Uterus (tissue), 4 donors: ENCODE measurements around the gene YPEL5. TPM values are rescaled to one million over a fixed set of nuclear protein-coding genes. Genes with fewer than 3 reads are reported as not detected.

Experiments used
- DNase-seq, 2 donors: peaks; one replicate each; pipeline ENCODE4 v3.0.0-alpha.2; 2019 to 2020
- H3K27ac ChIP-seq, 2 donors: fragments of 200-600 bp; sonication (generic); 1 replicate in 1 of 2; 2 replicates in 1 of 2; pipeline ENCODE4 v1.5.1; 2016 to 2018
- H3K27me3 ChIP-seq, 2 donors: fragments of 200-600 bp; sonication (generic); one replicate each; pipeline ENCODE4 v1.5.1; 2018 to 2019; ENCODE audit warnings: control low read depth in 1 of 2
- H3K36me3 ChIP-seq, 2 donors: fragments of 200-600 bp; sonication (generic); one replicate each; pipeline ENCODE4 v1.5.1; 2019; ENCODE audit warnings: control low read depth in 1 of 2
- H3K4me1 ChIP-seq, 2 donors: fragments of 200-600 bp; sonication (generic); one replicate each; pipeline ENCODE4 v1.5.1; 2018 to 2019; ENCODE audit warnings: control low read depth in 1 of 2
- H3K4me3 ChIP-seq, 2 donors: fragments of 200-600 bp; sonication (generic); 1 replicate in 1 of 2; 2 replicates in 1 of 2; pipeline ENCODE4 v1.5.1; 2018 to 2019; ENCODE audit warnings: mild to moderate bottlenecking in 1 of 2
- H3K9me3 ChIP-seq, 2 donors: fragments of 200-600 bp; sonication (generic); one replicate each; pipeline ENCODE4 v1.5.1; 2019; ENCODE audit warnings: control low read depth in 1 of 2
- POLR2A ChIP-seq, 2 donors: fragments of 450-650 bp; IDR thresholded peaks; one replicate each; pipeline ENCODE4 v1.6.1; 2016; ENCODE audit warnings: antibody characterized with exemption in 2 of 2, mild to moderate bottlenecking in 1 of 2, moderate library complexity in 1 of 2
- intact Hi-C: fragments of 100-400 bp; cut with DNase I; formaldehyde crosslinking; loops from one replicate; pipeline ENCODE4 v1.15.1; 2023; ENCODE audit warnings: low total_unique reads
- total RNA-seq, 4 donors: library from RNA; depleted of rRNA in 3 of 4; stranded (reverse); fragments of >200 nt in 3 of 4; gene quantifications; one replicate each; pipeline versions ENCODE4 v1.1.0 to v1.2.4, GENCODE V29; 2014 to 2023
- TF ChIP-seq, protein P1 (sequence below), 4 experiments: fragments of 200-600 bp in 2 of 4; fragments of 450-650 bp in 2 of 4; sonication (generic) in 2 of 4; IDR thresholded peaks; one replicate each; pipeline ENCODE4 v1.5.1; 2016 to 2019; ENCODE audit warnings: antibody characterized with exemption in 4 of 4, mild to moderate bottlenecking in 2 of 4, moderate library complexity in 1 of 4
- donor health status: DM: yes; HTN: yes; CAD: no.

YPEL5 gene
- total RNA-seq, 4 donors from 2014 or later = 79.1 to 131 (median 104) TPM

DNA sequence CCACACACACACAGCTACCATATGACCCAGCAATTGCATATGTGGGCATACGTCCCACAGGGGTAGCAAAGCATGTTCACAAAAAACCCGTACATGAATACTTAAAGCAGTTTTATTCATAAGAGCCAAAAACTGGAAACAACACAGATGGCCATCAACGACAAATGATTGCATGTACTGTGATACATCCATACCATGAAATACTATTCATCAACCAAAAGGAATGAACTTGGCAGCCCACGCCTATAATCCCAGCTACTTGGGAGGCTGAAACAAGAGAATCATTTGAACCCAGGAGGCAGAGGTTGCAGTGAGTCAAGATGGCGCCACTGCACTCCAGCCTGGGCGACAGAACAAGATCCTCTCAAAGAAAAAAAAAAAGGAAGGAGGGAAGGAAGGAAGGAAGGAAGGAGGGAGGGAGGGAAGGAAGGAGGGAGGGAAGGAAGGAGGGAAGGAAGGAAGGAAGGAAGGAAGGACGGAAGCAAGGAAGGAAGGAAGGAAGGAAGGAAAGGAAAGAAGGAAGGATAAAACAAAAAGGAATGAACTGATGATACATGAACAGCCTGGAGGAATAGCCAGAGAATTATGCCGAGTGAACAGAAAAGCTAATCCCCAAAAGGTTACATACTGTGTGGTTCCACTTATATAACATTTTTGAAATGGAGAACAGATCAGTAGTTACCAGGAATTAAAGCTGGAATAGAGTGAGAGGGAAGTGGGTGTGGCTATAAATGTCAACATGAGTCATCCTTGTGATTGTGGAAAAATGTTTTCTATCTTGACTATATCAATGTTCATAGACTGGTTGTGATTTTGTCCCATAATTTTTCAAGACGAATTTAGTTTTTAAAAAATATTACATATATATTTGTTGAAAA lies 19.6 kb upstream of the YPEL5 start:
- DNase-seq = no peak
- Histone ChIP-seq H3K9me3 (no peaks in the 10 kb centered on the region), H3K27ac (no peak overlapping the region), H3K27me3 (no peaks in the 10 kb centered on the region), H3K4me3 (no peak overlapping the region), H3K4me1 (no peaks in the 10 kb centered on the region), H3K36me3 (no peaks in the 10 kb centered on the region)
- intact Hi-C loops = no loop called here
- no peak for TF ChIP-seq POLR2A (IDR thresholded peaks at IDR 0.05)
- TF ChIP-seq, protein P1, sequence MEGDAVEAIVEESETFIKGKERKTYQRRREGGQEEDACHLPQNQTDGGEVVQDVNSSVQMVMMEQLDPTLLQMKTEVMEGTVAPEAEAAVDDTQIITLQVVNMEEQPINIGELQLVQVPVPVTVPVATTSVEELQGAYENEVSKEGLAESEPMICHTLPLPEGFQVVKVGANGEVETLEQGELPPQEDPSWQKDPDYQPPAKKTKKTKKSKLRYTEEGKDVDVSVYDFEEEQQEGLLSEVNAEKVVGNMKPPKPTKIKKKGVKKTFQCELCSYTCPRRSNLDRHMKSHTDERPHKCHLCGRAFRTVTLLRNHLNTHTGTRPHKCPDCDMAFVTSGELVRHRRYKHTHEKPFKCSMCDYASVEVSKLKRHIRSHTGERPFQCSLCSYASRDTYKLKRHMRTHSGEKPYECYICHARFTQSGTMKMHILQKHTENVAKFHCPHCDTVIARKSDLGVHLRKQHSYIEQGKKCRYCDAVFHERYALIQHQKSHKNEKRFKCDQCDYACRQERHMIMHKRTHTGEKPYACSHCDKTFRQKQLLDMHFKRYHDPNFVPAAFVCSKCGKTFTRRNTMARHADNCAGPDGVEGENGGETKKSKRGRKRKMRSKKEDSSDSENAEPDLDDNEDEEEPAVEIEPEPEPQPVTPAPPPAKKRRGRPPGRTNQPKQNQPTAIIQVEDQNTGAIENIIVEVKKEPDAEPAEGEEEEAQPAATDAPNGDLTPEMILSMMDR (IDR thresholded peaks at IDR 0.05) = no peak

DNA sequence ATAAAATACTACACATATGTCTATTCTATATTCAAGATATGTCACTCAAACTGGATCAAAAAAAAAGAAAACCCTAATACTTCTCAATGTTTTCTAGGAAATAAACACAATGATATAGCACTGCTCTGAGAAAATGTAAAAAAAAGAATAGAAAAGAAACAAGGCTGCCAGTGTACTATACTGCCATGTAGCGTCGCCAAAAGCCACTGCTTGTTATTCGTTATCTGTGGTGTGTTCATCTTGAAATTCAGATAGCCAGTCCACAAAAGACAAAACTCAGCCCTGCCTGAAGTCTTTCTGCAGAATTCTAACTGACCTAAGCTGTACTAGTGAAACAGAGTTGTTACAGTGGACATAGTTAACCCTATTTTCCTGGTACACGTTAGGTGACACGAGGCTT lies 12.2 kb upstream of the YPEL5 start:
- DNase-seq = no peak
- no peak overlapping the region for H3K4me3 ChIP-seq
- intact Hi-C loops = no loop called here
- H3K27ac ChIP-seq = no peak overlapping the region
- no peaks in the 10 kb centered on the region for H3K4me1 ChIP-seq
- no peaks in the 10 kb centered on the region for H3K36me3 ChIP-seq
- no peaks in the 10 kb centered on the region for H3K9me3 ChIP-seq
- TF ChIP-seq, protein P1 (IDR thresholded peaks at IDR 0.05) = no peak
- TF ChIP-seq POLR2A (IDR thresholded peaks at IDR 0.05) = no peak
- H3K27me3 ChIP-seq = no peaks in the 10 kb centered on the region

DNA sequence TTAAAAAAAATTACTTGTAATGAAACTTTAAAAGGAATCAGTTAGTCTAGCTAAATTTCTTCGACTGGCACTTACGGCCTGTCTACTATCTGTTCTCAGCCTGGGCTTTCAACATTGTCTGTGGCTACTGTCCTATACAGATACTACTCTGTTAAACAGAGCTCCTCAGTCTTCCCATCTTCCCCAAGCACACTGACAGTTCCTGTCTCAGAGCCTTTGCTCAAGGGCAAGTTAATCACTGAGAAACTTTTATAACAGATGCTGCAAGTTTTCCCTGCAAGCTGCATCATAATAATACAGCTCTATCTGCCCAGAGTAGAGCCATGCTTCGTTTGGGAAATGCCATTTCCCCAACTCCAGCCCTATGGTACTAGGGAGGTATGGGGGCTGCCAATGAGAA lies 11.3 kb upstream of the YPEL5 start:
- H3K36me3 ChIP-seq = no peaks in the 10 kb centered on the region
- H3K9me3 ChIP-seq = no peaks in the 10 kb centered on the region
- TF ChIP-seq, protein P1 (IDR thresholded peaks at IDR 0.05) = no peak
- TF ChIP-seq POLR2A (IDR thresholded peaks at IDR 0.05) = no peak
- intact Hi-C loops = no loop called here
- no peak overlapping the region for H3K27ac ChIP-seq
- no peak for DNase-seq
- no peak overlapping the region for H3K4me3 ChIP-seq
- H3K27me3 ChIP-seq = no peaks in the 10 kb centered on the region
- H3K4me1 ChIP-seq = no peaks in the 10 kb centered on the region

DNA sequence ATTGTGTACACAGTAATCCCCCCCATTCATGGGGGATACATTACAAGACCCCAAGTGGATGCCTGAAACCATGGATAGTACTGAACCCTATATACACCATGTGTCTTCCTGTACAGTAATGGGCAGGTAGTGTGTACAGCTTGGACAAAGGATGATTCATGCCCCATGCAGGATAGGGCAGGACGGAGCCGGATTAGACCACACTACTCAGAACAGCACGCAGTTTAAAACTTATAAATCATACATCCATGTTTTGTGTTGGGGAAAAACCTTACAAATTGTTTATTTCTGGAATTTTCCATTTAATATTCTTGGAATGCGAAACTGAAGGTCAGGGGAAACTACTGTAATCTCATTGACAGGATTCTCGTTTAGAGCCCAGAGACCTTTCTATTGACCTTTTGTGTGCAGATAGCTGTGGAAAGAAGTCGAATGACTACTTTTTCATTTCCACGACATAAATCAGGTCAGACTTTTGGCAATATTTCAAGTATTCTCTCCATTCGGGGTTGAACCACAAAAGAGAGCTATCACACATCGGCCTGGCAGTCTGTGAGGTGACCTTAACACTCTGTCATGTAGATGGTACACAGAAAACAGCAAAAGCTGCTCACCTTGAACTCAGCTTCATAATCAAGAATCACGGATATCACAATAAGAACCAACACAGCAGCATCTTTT lies 9.9 kb upstream of the YPEL5 start:
- Histone ChIP-seq H3K27me3 (no peaks in the 10 kb centered on the region), H3K4me1 (no peaks in the 10 kb centered on the region), H3K36me3 (no peaks in the 10 kb centered on the region), H3K27ac (no peak overlapping the region), H3K9me3 (no peaks in the 10 kb centered on the region), H3K4me3 (no peak overlapping the region)
- TF ChIP-seq POLR2A (IDR thresholded peaks at IDR 0.05) = no peak
- TF ChIP-seq, protein P1 (IDR thresholded peaks at IDR 0.05) = no peak
- intact Hi-C loops = no loop called here
- no peak for DNase-seq
